BJ (cell line): Measurements from ENCODE around the gene CPB1. TPM values are rescaled to one million over a fixed set of nuclear protein-coding genes. Genes with fewer than 3 reads are reported as not detected.

ENCODE experiments used
- CTCF ChIA-PET: fragments of 350-600 bp; formaldehyde crosslinking; extraction: SDS; loops from one replicate; lab custom pipeline; 2021; ENCODE audit warnings: antibody characterized with exemption, inconsistent platforms; lab: Yijun Ruan, JAX
- POLR2A ChIA-PET: fragments of 300-600 bp; sonication (Branson Sonifier 250); formaldehyde crosslinking; extraction: SDS; loops from one replicate; lab custom pipeline; 2021; ENCODE audit warnings: antibody characterized with exemption; lab: Charles Lee
- DNase-seq: peaks from one replicate; pipeline ENCODE4 v3.0.0-alpha.2; 2011; ENCODE audit warnings: low read depth
- H3K27me3 ChIP-seq: 2 replicates; pipeline ENCODE4 v1.6.0; 2011; ENCODE audit warnings: low read length; ENCODE audit not compliant: control insufficient read depth, insufficient read depth
- H3K36me3 ChIP-seq: 2 replicates; pipeline ENCODE4 v1.5.1; 2011; ENCODE audit warnings: low read length; ENCODE audit not compliant: control insufficient read depth, insufficient read depth
- H3K4me3 ChIP-seq: 2 replicates; pipeline ENCODE4 v1.5.1; 2011; ENCODE audit warnings: low read depth, mild to moderate bottlenecking, control low read depth, low read length
- CTCF ChIP-seq: IDR thresholded peaks from 2 replicates; pipeline ENCODE4 v1.5.1; 2011; ENCODE audit warnings: low read depth, mild to moderate bottlenecking, control low read depth, inconsistent platforms, low read length, moderate library complexity; ENCODE audit not compliant: insufficient read depth
- polyA plus RNA-seq: library from polyadenylated mRNA; depleted of rRNA; stranded (reverse); fragments of >200 nt; gene quantifications from 2 replicates; pipeline ENCODE4 v1.2.3, GENCODE V29; 2011

Gene CPB1
- polyA plus RNA-seq, 1 experiment, result not detected

- Histone ChIP-seq H3K4me3 (no peak overlapping the region), H3K36me3 (no peaks in the 10 kb centered on the region), H3K27me3 (no peaks in the 10 kb centered on the region)
- POLR2A ChIA-PET, result no interaction called here
- no peak for DNase-seq
- CTCF ChIA-PET, result no interaction called here
- TF ChIP-seq CTCF, result no peak
These were observed 37.2 kb upstream of the CPB1 start for GRCh38 chr3:148790370-148790769.

GRCh38 chr3:148790851-148791735, 36.5 kb upstream of the CPB1 start:
- Histone ChIP-seq H3K4me3 (no peak overlapping the region), H3K27me3 (no peaks in the 10 kb centered on the region), H3K36me3 (no peaks in the 10 kb centered on the region)
- TF ChIP-seq CTCF, result no peak
- DNase-seq, result no peak
- ChIA-PET POLR2A (no interaction called here), CTCF (no interaction called here)

GRCh38 chr3:148791920-148792319, 35.7 kb upstream of the CPB1 start:
- ChIA-PET CTCF (no interaction called here), POLR2A (no interaction called here)
- Histone ChIP-seq H3K27me3 (no peaks in the 10 kb centered on the region), H3K4me3 (no peak overlapping the region), H3K36me3 (no peaks in the 10 kb centered on the region)
- DNase-seq, result no peak
- TF ChIP-seq CTCF, result no peak

- TF ChIP-seq CTCF, result no peak
- ChIA-PET CTCF (no interaction called here), POLR2A (no interaction called here)
- no peaks in the 10 kb centered on the region for H3K27me3 ChIP-seq
- no peak overlapping the region for H3K4me3 ChIP-seq
- DNase-seq, result no peak
- no peaks in the 10 kb centered on the region for H3K36me3 ChIP-seq
These were observed 35.1 kb upstream of the CPB1 start for GRCh38 chr3:148792516-148792915.

GRCh38 chr3:148796799-148797198, 30.8 kb upstream of the CPB1 start:
- H3K4me3 ChIP-seq, result no peak overlapping the region
- H3K36me3 ChIP-seq, result no peaks in the 10 kb centered on the region
- ChIA-PET CTCF (interaction anchor here (1.8 kb wide), 1 partner anchor 38 kb away, joined by 4 read pairs; no protein-coding TSS in a partner anchor), POLR2A (no interaction called here)
- no peak for TF ChIP-seq CTCF
- no peak for DNase-seq
- no peaks in the 10 kb centered on the region for H3K27me3 ChIP-seq
